ENCODE measurements around the gene CAMK1G. TPM values are rescaled to one million over a fixed set of nuclear protein-coding genes. Genes with fewer than 3 reads are reported as not detected.

Gene CAMK1G
- total and polyA plus RNA-seq, 2 donors (not counting 3 experiments of a cell fraction or from before 2014, with no cell fraction given), result not detected

- H4K20me1 ChIP-seq (replicated peaks; ENCODE audit: control insufficient read depth, extremely low read depth, insufficient read depth, low read length), result no peaks in the 10 kb centered on the region
- intact Hi-C loops (cut with micrococcal nuclease) (no loop called here), dilution Hi-C loops (cut with MboI; ENCODE audit: extremely low pct_ligation_motif_present, low sequenced_read_pairs) (no loop called here)
- CTCF ChIA-PET, result interaction anchor here (0.5 kb wide), 1 partner anchor 57 kb away, joined by 3 read pairs; no protein-coding TSS in a partner anchor
- H3K4me3 ChIP-seq (replicated peaks in 1 of 3; ENCODE audit: insufficient read depth in 1 of 3, low read depth in 1 of 3, low read length in 3 of 3), result no peak overlapping the region
- H3K9me1 ChIP-seq (replicated peaks; ENCODE audit: control insufficient read depth, extremely low read depth, insufficient read depth, low read length), result no peaks in the 10 kb centered on the region
- TF ChIP-seq GATA2 (IDR thresholded peaks at IDR 0.05; ENCODE audit: insufficient read depth, insufficient read length, low read depth, low read length), result no peak
- TF ChIP-seq EZH2 (IDR thresholded peaks at IDR 0.05; ENCODE audit: borderline replicate concordance, low read depth, low read length, severe bottlenecking), result no peak
- TF ChIP-seq JUN (IDR thresholded peaks at IDR 0.05; ENCODE audit: borderline replicate concordance, insufficient read depth, insufficient read length, low read depth), result no peak
- TF ChIP-seq POLR2AphosphoS5 (IDR thresholded peaks at IDR 0.05; ENCODE audit: insufficient read depth, low read depth, low read length), result no peak
- TF ChIP-seq, protein P1, sequence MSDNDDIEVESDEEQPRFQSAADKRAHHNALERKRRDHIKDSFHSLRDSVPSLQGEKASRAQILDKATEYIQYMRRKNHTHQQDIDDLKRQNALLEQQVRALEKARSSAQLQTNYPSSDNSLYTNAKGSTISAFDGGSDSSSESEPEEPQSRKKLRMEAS (IDR thresholded peaks at IDR 0.05; ENCODE audit: insufficient read depth, insufficient read length), result no peak
- no peak for TF ChIP-seq FOS (IDR thresholded peaks at IDR 0.05; ENCODE audit: borderline replicate concordance, insufficient read depth, low read length)
- TF ChIP-seq, protein P2, sequence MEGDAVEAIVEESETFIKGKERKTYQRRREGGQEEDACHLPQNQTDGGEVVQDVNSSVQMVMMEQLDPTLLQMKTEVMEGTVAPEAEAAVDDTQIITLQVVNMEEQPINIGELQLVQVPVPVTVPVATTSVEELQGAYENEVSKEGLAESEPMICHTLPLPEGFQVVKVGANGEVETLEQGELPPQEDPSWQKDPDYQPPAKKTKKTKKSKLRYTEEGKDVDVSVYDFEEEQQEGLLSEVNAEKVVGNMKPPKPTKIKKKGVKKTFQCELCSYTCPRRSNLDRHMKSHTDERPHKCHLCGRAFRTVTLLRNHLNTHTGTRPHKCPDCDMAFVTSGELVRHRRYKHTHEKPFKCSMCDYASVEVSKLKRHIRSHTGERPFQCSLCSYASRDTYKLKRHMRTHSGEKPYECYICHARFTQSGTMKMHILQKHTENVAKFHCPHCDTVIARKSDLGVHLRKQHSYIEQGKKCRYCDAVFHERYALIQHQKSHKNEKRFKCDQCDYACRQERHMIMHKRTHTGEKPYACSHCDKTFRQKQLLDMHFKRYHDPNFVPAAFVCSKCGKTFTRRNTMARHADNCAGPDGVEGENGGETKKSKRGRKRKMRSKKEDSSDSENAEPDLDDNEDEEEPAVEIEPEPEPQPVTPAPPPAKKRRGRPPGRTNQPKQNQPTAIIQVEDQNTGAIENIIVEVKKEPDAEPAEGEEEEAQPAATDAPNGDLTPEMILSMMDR (IDR thresholded peaks at IDR 0.05; ENCODE audit: extremely low read depth in 1 of 2, insufficient read depth in 1 of 2, low read depth in 1 of 2, low read length in 2 of 2), result no peak
- TF ChIP-seq POLR2A (IDR thresholded peaks at IDR 0.05; ENCODE audit: low read depth, low read length), result no peak
- TF ChIP-seq MYC (IDR thresholded peaks at IDR 0.05; ENCODE audit: low read depth, low read length), result no peak
- POLR2A ChIA-PET, result no interaction called here
- no peaks in the 10 kb centered on the region for H3K4me1 ChIP-seq (ENCODE audit: control insufficient read depth, extremely low read depth, insufficient read depth, low read length)
- FAIRE-seq (no peak), DNase-seq (ENCODE audit: low read depth, low spot score) (no peak)
- no peaks in the 10 kb centered on the region for H3K27me3 ChIP-seq (ENCODE audit: control insufficient read depth in 2 of 2, insufficient read depth in 2 of 2, low read length in 2 of 2)
- H3K4me2 ChIP-seq (ENCODE audit: insufficient read depth, low read length), result no peak overlapping the region
- BruUV-seq (replicated peaks), result no TSS peak
- no peaks in the 10 kb centered on the region for H3K79me2 ChIP-seq (ENCODE audit: control insufficient read depth, insufficient read depth, low read length)
- H3K36me3 ChIP-seq (ENCODE audit: control insufficient read depth in 2 of 2, extremely low read depth in 1 of 2, insufficient read depth in 2 of 2, low read length in 2 of 2), result no peaks in the 10 kb centered on the region
- no peaks in the 10 kb centered on the region for H3K9me3 ChIP-seq (replicated peaks; ENCODE audit: control insufficient read depth, insufficient read depth, low read length)
- H2AFZ ChIP-seq (ENCODE audit: low read depth, low read length), result no peak overlapping the region
- no peak overlapping the region for H3K27ac ChIP-seq (ENCODE audit: insufficient read depth, low read depth, low read length)
- no peak overlapping the region for H3K9ac ChIP-seq (replicated peaks; ENCODE audit: extremely low read depth, insufficient read depth, low read length)
Observed at GRCh38 chr1:209633335-209633997, 50.0 kb downstream of the CAMK1G start.

All from endothelial cell of umbilical vein (primary cell).